Measurements from ENCODE around the gene PPRC1. TPM values are rescaled to one million over a fixed set of nuclear protein-coding genes. Genes with fewer than 3 reads are reported as not detected.

PPRC1 gene
- total and polyA plus RNA-seq, 2 experiments from 2014 or later: 16.4 to 22.6 TPM

DNA sequence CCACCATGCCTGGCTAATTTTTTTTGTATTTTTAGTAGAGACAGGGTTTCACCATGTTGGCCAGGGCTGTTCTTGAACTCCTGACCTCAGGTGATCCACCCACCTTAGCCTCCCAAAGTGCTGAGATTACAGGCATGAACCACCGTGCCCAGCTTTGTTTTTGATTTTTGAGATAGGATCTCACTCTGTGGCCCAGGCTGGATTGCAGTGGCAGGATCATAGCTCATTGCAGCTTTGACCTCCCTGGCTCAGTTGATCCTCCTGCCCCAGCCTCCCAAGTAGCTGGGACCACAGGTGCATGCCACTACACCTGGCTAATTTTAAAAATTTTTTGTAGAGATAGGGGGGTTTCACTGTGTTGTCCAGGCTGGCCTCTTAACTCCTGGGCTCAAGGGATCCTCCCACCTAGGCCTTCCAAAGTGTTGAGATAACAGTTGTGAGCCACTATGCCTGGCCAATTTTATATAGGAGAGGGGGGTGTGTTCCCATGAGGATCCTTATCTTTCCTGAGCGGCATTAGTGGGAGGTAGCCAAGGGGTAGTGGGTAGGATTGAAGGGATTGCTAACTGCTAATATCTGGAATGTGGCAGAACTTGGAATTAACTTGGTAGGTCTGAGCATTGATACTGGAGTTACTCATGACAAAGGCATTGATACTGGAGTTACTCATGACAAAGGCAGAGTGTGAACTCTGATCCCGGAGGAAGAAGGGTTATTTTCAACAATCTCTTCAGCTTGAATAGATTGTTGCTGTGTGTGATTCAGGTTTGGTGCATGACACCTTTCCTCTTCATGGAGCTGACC is 18.3 kb downstream of the PPRC1 start:
- no peaks in the 10 kb centered on the region for H3K9me2 ChIP-seq (ENCODE audit: insufficient read depth)
- H4K20me1 ChIP-seq (ENCODE audit: insufficient read depth): no peaks in the 10 kb centered on the region
- in situ Hi-C loops (cut with MboI): no loop called here
- H3K27ac ChIP-seq: peak overlapping the region; percentile 94
- H3K4me1 ChIP-seq (ENCODE audit: insufficient read depth): peaks cover 28% of the 10 kb centered on the region
- TF ChIP-seq EZH2 (IDR thresholded peaks at IDR 0.05; ENCODE audit: insufficient read depth, poor library complexity, severe bottlenecking) (no peak), EZH2phosphoT487 (IDR thresholded peaks at IDR 0.05; ENCODE audit: insufficient read depth, low read depth) (no peak)
- H3F3A ChIP-seq (ENCODE audit: insufficient read depth): peaks cover 65% of the 10 kb centered on the region
- no peaks in the 10 kb centered on the region for H3K9me3 ChIP-seq (ENCODE audit: low read depth)
- H3K27me3 ChIP-seq (replicated peaks; ENCODE audit: insufficient read depth): no peaks in the 10 kb centered on the region
- peak; percentile 81 for DNase-seq
- H3K9ac ChIP-seq: peak overlapping the region; percentile 96; the same call in 1 of the 2 replicates
- H3K4me3 ChIP-seq: peak overlapping the region; percentile 92
- WGBS, 2 experiments (ENCODE audit: low coverage in 1 of 2, low lambda C conversion rate in 2 of 2, missing lambda C conversion rate in 2 of 2): 20 to 24% methylated on average over 3 of the region's 3 CpGs
- H3K4me2 ChIP-seq (ENCODE audit: unreplicated experiment): peak overlapping the region; percentile 97
- H3K36me3 ChIP-seq (ENCODE audit: low read depth): peaks cover 48% of the 10 kb centered on the region
- no peak overlapping the region for H2AFZ ChIP-seq
- peaks cover 63% of the 10 kb centered on the region for H3K79me2 ChIP-seq (ENCODE audit: insufficient read depth)

DNA sequence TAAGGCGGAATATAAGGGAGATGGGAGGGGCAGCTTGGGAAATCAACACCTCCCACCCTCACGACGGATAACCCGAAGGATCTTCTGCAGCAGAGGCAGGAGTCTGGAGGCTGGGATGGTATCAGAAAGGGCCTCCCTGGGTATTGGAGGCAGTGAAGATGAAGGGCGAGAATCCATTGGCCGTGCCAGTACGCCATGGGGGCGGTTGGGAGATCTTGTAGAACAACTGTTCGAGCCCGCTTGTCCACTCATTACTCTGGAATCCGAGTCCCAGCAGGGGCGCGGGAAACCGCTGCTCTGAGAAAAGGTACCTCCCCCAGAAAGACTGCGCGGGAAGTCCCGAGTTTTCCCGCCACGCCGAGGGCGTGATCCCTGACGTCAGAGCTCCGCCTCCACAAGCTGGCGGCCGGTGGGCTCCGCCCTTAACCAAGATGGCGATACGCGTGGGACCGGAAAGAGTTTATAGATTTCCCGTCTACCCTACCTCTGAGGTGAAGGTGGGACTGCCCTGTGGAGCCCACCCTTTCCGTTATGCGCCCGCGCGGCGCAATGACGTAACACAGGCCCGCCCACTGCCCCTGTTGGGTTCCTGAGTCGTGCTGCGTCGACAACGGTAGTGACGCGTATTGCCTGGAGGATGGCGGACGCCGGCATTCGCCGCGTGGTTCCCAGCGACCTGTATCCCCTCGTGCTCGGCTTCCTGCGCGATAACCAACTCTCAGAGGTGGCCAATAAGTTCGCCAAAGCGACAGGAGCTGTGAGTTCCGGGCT is 19.1 kb downstream of the PPRC1 start, which contains the start of gene NOLC1:
TSS of gene NOLC1 (plus strand) at position 616 of the 771 bp plus-strand sequence. CDS start at position 638, 22 bp downstream.
- peak; percentile 98 for DNase-seq
- H3K4me1 ChIP-seq (ENCODE audit: insufficient read depth): peaks cover 28% of the 10 kb centered on the region
- H3F3A ChIP-seq (ENCODE audit: insufficient read depth): peaks cover 64% of the 10 kb centered on the region
- H3K36me3 ChIP-seq (ENCODE audit: low read depth): peaks cover 47% of the 10 kb centered on the region
- no peaks in the 10 kb centered on the region for H4K20me1 ChIP-seq (ENCODE audit: insufficient read depth)
- H3K9me2 ChIP-seq (ENCODE audit: insufficient read depth): no peaks in the 10 kb centered on the region
- H3K4me2 ChIP-seq (ENCODE audit: unreplicated experiment): peak within 1 kb of the TSS; percentile 97
- in situ Hi-C loops (cut with MboI): no loop called here
- peak within 1 kb of the TSS; percentile 92 for H3K4me3 ChIP-seq
- H3K9ac ChIP-seq: peak within 1 kb of the TSS; percentile 96
- 2 to 3% methylated on average over 56 to 58 of the region's 59 CpGs for WGBS, 2 experiments (ENCODE audit: low coverage in 1 of 2, low lambda C conversion rate in 2 of 2, missing lambda C conversion rate in 2 of 2)
- peaks cover 63% of the 10 kb centered on the region for H3K79me2 ChIP-seq (ENCODE audit: insufficient read depth)
- H3K9me3 ChIP-seq (ENCODE audit: low read depth): no peaks in the 10 kb centered on the region
- peak within 1 kb of the TSS; percentile 76 for H2AFZ ChIP-seq
- TF ChIP-seq EZH2 (IDR thresholded peaks at IDR 0.05; ENCODE audit: insufficient read depth, poor library complexity, severe bottlenecking): no peak
- TF ChIP-seq EZH2phosphoT487 (IDR thresholded peaks at IDR 0.05; ENCODE audit: insufficient read depth, low read depth): no peak
- H3K27ac ChIP-seq: peak within 1 kb of the TSS; percentile 94
- no peaks in the 10 kb centered on the region for H3K27me3 ChIP-seq (replicated peaks; ENCODE audit: insufficient read depth)

DNA sequence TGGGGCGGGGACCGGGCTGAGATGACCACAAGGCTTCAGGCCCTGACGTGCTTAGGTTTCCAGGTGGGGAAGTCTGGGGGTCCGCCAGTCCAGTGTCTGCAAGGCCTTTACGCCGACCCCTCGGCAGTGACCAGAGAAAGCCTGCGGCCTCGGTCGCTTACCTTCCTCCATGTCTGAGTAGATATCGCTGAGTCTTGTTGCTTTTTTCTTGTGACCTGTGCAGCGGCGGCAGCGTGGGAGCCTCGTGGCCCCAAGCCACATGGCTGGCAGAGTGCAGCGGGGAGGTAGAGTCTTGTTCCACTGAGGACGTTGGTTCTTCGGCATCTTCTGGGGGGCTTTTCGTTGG is 19.7 kb downstream of the PPRC1 start:
- Histone ChIP-seq H3F3A (ENCODE audit: insufficient read depth) (peaks cover 62% of the 10 kb centered on the region), H3K9ac (peak overlapping the region; percentile 96), H3K36me3 (ENCODE audit: low read depth) (peaks cover 47% of the 10 kb centered on the region), H3K79me2 (ENCODE audit: insufficient read depth) (peaks cover 63% of the 10 kb centered on the region), H3K4me3 (peak overlapping the region; percentile 92), H3K9me2 (ENCODE audit: insufficient read depth) (no peaks in the 10 kb centered on the region), H3K9me3 (ENCODE audit: low read depth) (no peaks in the 10 kb centered on the region), H4K20me1 (ENCODE audit: insufficient read depth) (0 out of 2 replicates have a peak, but pooled peaks cover 3% of the 10 kb centered on the region), H3K27me3 (replicated peaks; ENCODE audit: insufficient read depth) (no peaks in the 10 kb centered on the region), H3K27ac (peak overlapping the region; percentile 94), H3K4me1 (ENCODE audit: insufficient read depth) (peaks cover 28% of the 10 kb centered on the region), H2AFZ (peak overlapping the region; percentile 76), H3K4me2 (ENCODE audit: unreplicated experiment) (peak overlapping the region; percentile 97)
- in situ Hi-C loops (cut with MboI): no loop called here
- 1% methylated on average over 19 of the region's 19 CpGs for WGBS, 2 experiments (ENCODE audit: low coverage in 1 of 2, low lambda C conversion rate in 2 of 2, missing lambda C conversion rate in 2 of 2)
- no peak for TF ChIP-seq EZH2phosphoT487 (IDR thresholded peaks at IDR 0.05; ENCODE audit: insufficient read depth, low read depth)
- no peak for TF ChIP-seq EZH2 (IDR thresholded peaks at IDR 0.05; ENCODE audit: insufficient read depth, poor library complexity, severe bottlenecking)
- DNase-seq: peak; percentile 71

DNA sequence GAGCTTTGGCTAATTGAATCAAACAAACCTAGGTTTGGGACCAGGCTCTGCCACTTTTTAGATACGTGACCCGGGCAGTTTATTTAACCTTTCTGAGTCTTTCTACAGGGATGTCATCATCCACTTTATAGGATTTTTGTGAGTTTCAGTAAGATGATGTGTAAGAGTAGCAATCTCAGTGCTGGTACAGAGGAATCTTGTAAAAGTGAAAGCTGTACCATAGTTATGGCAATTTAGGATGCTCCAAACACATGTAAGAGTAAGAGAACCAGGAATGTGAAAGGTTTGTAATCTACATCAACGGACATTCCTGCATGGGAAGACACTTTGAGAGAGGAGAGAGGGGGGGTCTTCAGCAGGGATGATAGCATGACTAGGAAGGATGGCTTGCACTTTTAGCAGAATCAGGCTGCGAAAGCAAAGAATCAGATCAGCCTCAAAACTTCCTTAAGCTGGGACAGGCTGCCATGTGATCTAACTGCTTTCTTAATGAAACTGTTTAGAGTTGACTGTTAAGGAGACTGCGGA is 20.3 kb downstream of the PPRC1 start:
- H3K9me3 ChIP-seq (ENCODE audit: low read depth): no peaks in the 10 kb centered on the region
- peak overlapping the region; percentile 96 for H3K9ac ChIP-seq
- H3F3A ChIP-seq (ENCODE audit: insufficient read depth): peaks cover 62% of the 10 kb centered on the region
- peak; percentile 49 for DNase-seq
- H2AFZ ChIP-seq: no peak overlapping the region
- TF ChIP-seq EZH2phosphoT487 (IDR thresholded peaks at IDR 0.05; ENCODE audit: insufficient read depth, low read depth): no peak
- TF ChIP-seq EZH2 (IDR thresholded peaks at IDR 0.05; ENCODE audit: insufficient read depth, poor library complexity, severe bottlenecking): no peak
- H3K4me1 ChIP-seq (ENCODE audit: insufficient read depth): peaks cover 28% of the 10 kb centered on the region
- no peaks in the 10 kb centered on the region for H3K9me2 ChIP-seq (ENCODE audit: insufficient read depth)
- 0 out of 2 replicates have a peak, but pooled peaks cover 3% of the 10 kb centered on the region for H4K20me1 ChIP-seq (ENCODE audit: insufficient read depth)
- H3K79me2 ChIP-seq (ENCODE audit: insufficient read depth): peaks cover 63% of the 10 kb centered on the region
- H3K36me3 ChIP-seq (ENCODE audit: low read depth): peaks cover 48% of the 10 kb centered on the region
- H3K27me3 ChIP-seq (replicated peaks; ENCODE audit: insufficient read depth): no peaks in the 10 kb centered on the region
- WGBS, 2 experiments (ENCODE audit: low coverage in 1 of 2, low lambda C conversion rate in 2 of 2, missing lambda C conversion rate in 2 of 2): 29 to 32% methylated on average over 5 of the region's 5 CpGs
- H3K4me2 ChIP-seq (ENCODE audit: unreplicated experiment): peak overlapping the region; percentile 97
- in situ Hi-C loops (cut with MboI): no loop called here
- H3K27ac ChIP-seq: peak overlapping the region; percentile 94
- H3K4me3 ChIP-seq: peak overlapping the region; percentile 92

All from GM23248 (cell line).